HEK293 (cell line): ENCODE measurements around the gene NFIC.

ENCODE experiments used
- CTCF ChIA-PET: fragments of 350-600 bp; formaldehyde crosslinking; extraction: SDS; loops from one replicate; lab custom pipeline; 2021; ENCODE audit warnings: antibody characterized with exemption; lab: Yijun Ruan, JAX
- POLR2A ChIA-PET: fragments of 300-600 bp; formaldehyde crosslinking; extraction: SDS; loops from one replicate; lab custom pipeline; 2020; ENCODE audit warnings: antibody characterized with exemption, inconsistent platforms; lab: Yijun Ruan, JAX
- H3K27ac ChIP-seq: fragments of 200-500 bp; sonication (Bioruptor generic); 2 replicates; pipeline ENCODE4 v1.5.1; 2014; ENCODE audit warnings: low read depth, low read length, control low read depth, inconsistent platforms; ENCODE audit errors: extremely low read depth
- H3K36me3 ChIP-seq, 2 experiments: fragments of 200-500 bp in 1 of 2; sonication (Bioruptor generic) in 1 of 2; 1 replicate in 1 of 2; 2 replicates in 1 of 2; pipeline ENCODE4 v1.5.1; 2014 to 2017; ENCODE audit warnings: inconsistent platforms in 2 of 2, low read length in 2 of 2; ENCODE audit not compliant: control insufficient read depth in 2 of 2, insufficient read depth in 1 of 2
- H3K4me1 ChIP-seq: fragments of 200-500 bp; sonication (Bioruptor generic); 2 replicates; pipeline ENCODE4 v1.5.1; 2014; ENCODE audit warnings: mild to moderate bottlenecking, low read length, inconsistent platforms; ENCODE audit not compliant: control insufficient read depth, insufficient read depth
- H3K4me3 ChIP-seq: 2 replicates; pipeline ENCODE4 v1.5.1; 2011; ENCODE audit warnings: low read depth, mild to moderate bottlenecking, control low read depth, low read length, moderate library complexity
- H3K9me3 ChIP-seq: fragments of 200-500 bp; sonication (Bioruptor generic); 2 replicates; pipeline ENCODE4 v1.5.1; 2014; ENCODE audit warnings: low read depth, low read length, inconsistent platforms; ENCODE audit not compliant: control insufficient read depth, insufficient read depth
- HOXD13 ChIP-seq: sonication (generic); formaldehyde crosslinking; IDR thresholded peaks from 2 replicates; pipeline ENCODE4 v1.8.0; 2022; ENCODE audit warnings: missing genetic modification reagents, borderline replicate concordance
- KLF1 ChIP-seq: fragments of 450-650 bp; formaldehyde crosslinking; IDR thresholded peaks from 2 replicates; pipeline ENCODE4 v1.5.1; 2016; ENCODE audit warnings: missing biosample characterization, missing genetic modification characterization
- MZF1 ChIP-seq: fragments of 450-650 bp; formaldehyde crosslinking; IDR thresholded peaks from 2 replicates; pipeline ENCODE4 v1.5.1; 2017; ENCODE audit warnings: missing biosample characterization, missing genetic modification characterization, borderline replicate concordance
- RBAK ChIP-seq: fragments of 450-650 bp; formaldehyde crosslinking; IDR thresholded peaks from 2 replicates; pipeline ENCODE4 v1.5.1; 2016; ENCODE audit warnings: missing biosample characterization, missing genetic modification characterization
- ZBTB1 ChIP-seq: fragments of 450-650 bp; formaldehyde crosslinking; IDR thresholded peaks from 2 replicates; pipeline ENCODE4 v1.5.1; 2016; ENCODE audit warnings: missing biosample characterization, missing genetic modification characterization
- ZBTB20 ChIP-seq: fragments of 450-650 bp; formaldehyde crosslinking; IDR thresholded peaks from 2 replicates; pipeline ENCODE4 v1.5.1; 2016; ENCODE audit warnings: missing biosample characterization, missing genetic modification characterization
- ZFHX2 ChIP-seq: fragments of 450-650 bp; formaldehyde crosslinking; conservative IDR thresholded peaks from 2 replicates; pipeline ENCODE4 v1.5.1; 2016; ENCODE audit warnings: missing biosample characterization, missing genetic modification characterization
- ZNF10 ChIP-seq: fragments of 450-650 bp; formaldehyde crosslinking; IDR thresholded peaks from 2 replicates; pipeline ENCODE4 v1.5.1; 2017; ENCODE audit warnings: missing biosample characterization, missing genetic modification characterization
- ZNF140 ChIP-seq: fragments of 450-650 bp; formaldehyde crosslinking; IDR thresholded peaks from 2 replicates; pipeline ENCODE4 v1.5.1; 2016; ENCODE audit warnings: missing biosample characterization, missing genetic modification characterization
- ZNF2 ChIP-seq: fragments of 450-650 bp; formaldehyde crosslinking; IDR thresholded peaks from 2 replicates; pipeline ENCODE4 v1.5.1; 2016; ENCODE audit warnings: missing biosample characterization, missing genetic modification characterization
- ZNF239 ChIP-seq: fragments of 450-650 bp; formaldehyde crosslinking; IDR thresholded peaks from 2 replicates; pipeline ENCODE4 v1.5.1; 2016; ENCODE audit warnings: missing biosample characterization, missing genetic modification characterization
- ZNF707 ChIP-seq: fragments of 450-650 bp; formaldehyde crosslinking; IDR thresholded peaks from 2 replicates; pipeline ENCODE4 v1.5.1; 2016; ENCODE audit warnings: missing biosample characterization, missing genetic modification characterization
- ZNF830 ChIP-seq: fragments of 450-650 bp; IDR thresholded peaks from 2 replicates; pipeline ENCODE4 v1.5.0; 2018; ENCODE audit warnings: missing biosample characterization, missing genetic modification characterization, low read depth, mild to moderate bottlenecking, moderate library complexity
- ZSCAN16 ChIP-seq: fragments of 450-650 bp; formaldehyde crosslinking; IDR thresholded peaks from 2 replicates; pipeline ENCODE4 v1.5.1; 2016; ENCODE audit warnings: missing biosample characterization, missing genetic modification characterization
- TF ChIP-seq, protein P1 (sequence below): fragments of 450-650 bp; formaldehyde crosslinking; IDR thresholded peaks from 2 replicates; pipeline ENCODE4 v1.5.1; 2016; ENCODE audit warnings: missing biosample characterization, missing genetic modification characterization
- TF ChIP-seq, protein P2 (sequence below): fragments of 450-650 bp; formaldehyde crosslinking; IDR thresholded peaks from 2 replicates; pipeline ENCODE4 v1.5.1; 2016; ENCODE audit warnings: missing biosample characterization, missing genetic modification characterization
- TF ChIP-seq, protein P3 (sequence below): fragments of 450-650 bp; formaldehyde crosslinking; IDR thresholded peaks from 2 replicates; pipeline ENCODE4 v1.5.1; 2016; ENCODE audit warnings: missing biosample characterization, missing genetic modification characterization, borderline replicate concordance
- TF ChIP-seq, protein P4 (sequence below): fragments of 450-650 bp; formaldehyde crosslinking; IDR thresholded peaks from 2 replicates; pipeline ENCODE4 v1.5.1; 2016; ENCODE audit warnings: missing biosample characterization, missing genetic modification characterization
- TF ChIP-seq, protein P5 (sequence below): fragments of 450-650 bp; formaldehyde crosslinking; IDR thresholded peaks from 2 replicates; pipeline ENCODE4 v1.5.1; 2016; ENCODE audit warnings: missing biosample characterization, missing genetic modification characterization, low read depth
- TF ChIP-seq, protein P6 (sequence below): fragments of 450-650 bp; formaldehyde crosslinking; IDR thresholded peaks from 2 replicates; pipeline ENCODE4 v1.5.1; 2017; ENCODE audit warnings: missing biosample characterization, missing genetic modification characterization

The NFIC gene

DNA sequence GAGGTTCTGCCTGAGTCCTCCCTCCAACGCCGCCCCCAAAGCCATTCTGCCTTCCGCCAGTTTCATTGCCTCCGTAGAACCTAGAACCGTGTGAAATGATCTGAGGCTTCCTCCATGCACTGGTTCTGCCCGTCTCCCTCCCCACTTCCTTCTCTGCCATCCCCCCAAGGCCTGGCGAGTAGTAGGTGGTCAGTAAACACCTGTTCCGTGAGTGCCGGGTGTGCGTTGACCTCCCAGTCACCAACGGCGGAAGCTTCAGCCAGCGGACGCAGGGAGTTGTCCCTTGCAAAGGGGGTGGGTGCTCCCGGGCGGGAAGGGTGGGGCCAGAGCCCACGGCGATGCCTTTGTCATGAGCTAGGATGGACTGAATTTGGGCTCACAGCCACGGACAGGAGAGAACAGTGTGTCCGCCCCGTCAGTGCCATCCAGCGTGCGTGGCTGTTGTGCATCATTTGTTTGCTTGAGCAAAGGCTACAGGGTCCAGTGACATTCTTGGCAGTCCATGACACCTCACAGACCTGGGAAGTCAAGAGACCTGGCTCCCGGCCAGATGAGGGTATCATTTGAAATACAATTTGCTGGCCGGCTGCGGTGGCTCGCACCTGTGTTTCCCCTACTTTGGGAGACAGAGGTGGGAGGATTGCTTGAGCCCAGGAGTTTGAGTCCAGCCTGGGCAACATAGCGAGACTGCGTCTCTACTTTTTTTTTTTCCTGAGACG, 43.1 kb downstream of the NFIC start:
- Histone ChIP-seq H3K4me3 (no peak overlapping the region), H3K27ac (no peak overlapping the region), H3K36me3 (no peaks in the 10 kb centered on the region; a peak in 1 of 3 replicates), H3K9me3 (no peaks in the 10 kb centered on the region), H3K4me1 (no peaks in the 10 kb centered on the region)
- no peak for TF ChIP-seq RBAK (tag by site-specific recombination)
- TF ChIP-seq, protein P1, sequence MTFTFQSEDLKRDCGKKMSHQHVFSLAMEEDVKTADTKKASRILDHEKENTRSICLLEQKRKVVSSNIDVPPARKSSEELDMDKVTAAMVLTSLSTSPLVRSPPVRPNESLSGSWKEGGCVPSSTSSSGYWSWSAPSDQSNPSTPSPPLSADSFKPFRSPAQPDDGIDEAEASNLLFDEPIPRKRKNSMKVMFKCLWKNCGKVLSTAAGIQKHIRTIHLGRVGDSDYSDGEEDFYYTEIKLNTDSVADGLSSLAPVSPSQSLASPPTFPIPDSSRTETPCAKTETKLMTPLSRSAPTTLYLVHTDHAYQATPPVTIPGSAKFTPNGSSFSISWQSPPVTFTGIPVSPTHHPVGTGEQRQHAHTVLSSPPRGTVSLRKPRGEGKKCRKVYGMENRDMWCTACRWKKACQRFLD (tag by site-specific recombination): no peak
- TF ChIP-seq ZSCAN16 (tag by site-specific recombination): no peak
- TF ChIP-seq MZF1 (tag by site-specific recombination): no peak
- TF ChIP-seq ZNF830 (tag by site-specific recombination): no peak
- no peak for TF ChIP-seq ZBTB1 (tag by site-specific recombination)
- TF ChIP-seq KLF1: peak; percentile 67
- TF ChIP-seq, protein P2, sequence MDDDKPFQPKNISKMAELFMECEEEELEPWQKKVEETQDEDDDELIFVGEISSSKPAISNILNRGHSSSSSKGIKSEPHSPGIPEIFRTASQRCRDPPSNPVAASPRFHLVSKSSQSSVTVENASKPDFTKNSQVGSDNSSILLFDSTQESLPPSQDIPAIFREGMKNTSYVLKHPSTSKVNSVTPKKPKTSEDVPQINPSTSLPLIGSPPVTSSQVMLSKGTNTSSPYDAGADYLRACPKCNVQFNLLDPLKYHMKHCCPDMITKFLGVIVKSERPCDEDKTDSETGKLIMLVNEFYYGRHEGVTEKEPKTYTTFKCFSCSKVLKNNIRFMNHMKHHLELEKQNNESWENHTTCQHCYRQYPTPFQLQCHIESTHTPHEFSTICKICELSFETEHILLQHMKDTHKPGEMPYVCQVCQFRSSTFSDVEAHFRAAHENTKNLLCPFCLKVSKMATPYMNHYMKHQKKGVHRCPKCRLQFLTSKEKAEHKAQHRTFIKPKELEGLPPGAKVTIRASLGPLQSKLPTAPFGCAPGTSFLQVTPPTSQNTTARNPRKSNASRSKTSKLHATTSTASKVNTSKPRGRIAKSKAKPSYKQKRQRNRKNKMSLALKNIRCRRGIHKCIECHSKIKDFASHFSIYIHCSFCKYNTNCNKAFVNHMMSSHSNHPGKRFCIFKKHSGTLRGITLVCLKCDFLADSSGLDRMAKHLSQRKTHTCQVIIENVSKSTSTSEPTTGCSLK (tag by site-specific recombination): no peak
- no peak for TF ChIP-seq ZNF707
- ChIA-PET POLR2A (no interaction called here), CTCF (interaction anchor here (0.5 to 1.8 kb wide), 5 partner anchors 11 to 85 kb away, joined by 3 to 5 read pairs (median 4); no protein-coding TSS in a partner anchor)

DNA sequence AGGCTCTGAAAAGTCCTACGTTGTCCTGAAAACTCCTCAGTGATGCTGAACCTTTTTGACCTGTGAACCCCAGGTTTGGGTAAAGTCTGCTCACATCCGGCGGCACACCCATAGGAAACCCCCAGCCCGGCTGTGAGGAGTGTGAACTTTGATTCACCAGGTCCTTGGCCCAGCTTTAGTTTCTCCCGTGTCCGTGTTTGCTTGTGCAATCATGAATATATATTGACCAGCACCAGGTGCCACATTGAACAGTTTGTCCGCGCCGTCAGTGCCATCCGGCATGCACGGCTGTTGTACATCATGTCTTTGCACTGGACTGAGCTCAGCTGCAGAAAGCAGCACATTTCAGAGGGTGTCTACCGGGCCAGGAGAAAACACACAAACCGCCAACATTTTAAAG, 45.3 kb downstream of the NFIC start:
- POLR2A ChIA-PET: no interaction called here
- TF ChIP-seq ZNF2 (tag by site-specific recombination): no peak
- no peak for TF ChIP-seq ZNF10 (tag by site-specific recombination)
- TF ChIP-seq ZBTB20: no peak
- TF ChIP-seq, protein P3, sequence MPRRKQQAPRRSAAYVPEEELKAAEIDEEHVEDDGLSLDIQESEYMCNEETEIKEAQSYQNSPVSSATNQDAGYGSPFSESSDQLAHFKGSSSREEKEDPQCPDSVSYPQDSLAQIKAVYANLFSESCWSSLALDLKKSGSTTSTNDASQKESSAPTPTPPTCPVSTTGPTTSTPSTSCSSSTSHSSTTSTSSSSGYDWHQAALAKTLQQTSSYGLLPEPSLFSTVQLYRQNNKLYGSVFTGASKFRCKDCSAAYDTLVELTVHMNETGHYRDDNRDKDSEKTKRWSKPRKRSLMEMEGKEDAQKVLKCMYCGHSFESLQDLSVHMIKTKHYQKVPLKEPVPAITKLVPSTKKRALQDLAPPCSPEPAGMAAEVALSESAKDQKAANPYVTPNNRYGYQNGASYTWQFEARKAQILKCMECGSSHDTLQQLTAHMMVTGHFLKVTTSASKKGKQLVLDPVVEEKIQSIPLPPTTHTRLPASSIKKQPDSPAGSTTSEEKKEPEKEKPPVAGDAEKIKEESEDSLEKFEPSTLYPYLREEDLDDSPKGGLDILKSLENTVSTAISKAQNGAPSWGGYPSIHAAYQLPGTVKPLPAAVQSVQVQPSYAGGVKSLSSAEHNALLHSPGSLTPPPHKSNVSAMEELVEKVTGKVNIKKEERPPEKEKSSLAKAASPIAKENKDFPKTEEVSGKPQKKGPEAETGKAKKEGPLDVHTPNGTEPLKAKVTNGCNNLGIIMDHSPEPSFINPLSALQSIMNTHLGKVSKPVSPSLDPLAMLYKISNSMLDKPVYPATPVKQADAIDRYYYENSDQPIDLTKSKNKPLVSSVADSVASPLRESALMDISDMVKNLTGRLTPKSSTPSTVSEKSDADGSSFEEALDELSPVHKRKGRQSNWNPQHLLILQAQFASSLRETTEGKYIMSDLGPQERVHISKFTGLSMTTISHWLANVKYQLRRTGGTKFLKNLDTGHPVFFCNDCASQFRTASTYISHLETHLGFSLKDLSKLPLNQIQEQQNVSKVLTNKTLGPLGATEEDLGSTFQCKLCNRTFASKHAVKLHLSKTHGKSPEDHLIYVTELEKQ (tag by site-specific recombination): no peak
- no peak for TF ChIP-seq HOXD13 (CRISPR knock-in tag)
- no peak for TF ChIP-seq ZFHX2
- TF ChIP-seq ZNF140: no peak
- TF ChIP-seq, protein P4, sequence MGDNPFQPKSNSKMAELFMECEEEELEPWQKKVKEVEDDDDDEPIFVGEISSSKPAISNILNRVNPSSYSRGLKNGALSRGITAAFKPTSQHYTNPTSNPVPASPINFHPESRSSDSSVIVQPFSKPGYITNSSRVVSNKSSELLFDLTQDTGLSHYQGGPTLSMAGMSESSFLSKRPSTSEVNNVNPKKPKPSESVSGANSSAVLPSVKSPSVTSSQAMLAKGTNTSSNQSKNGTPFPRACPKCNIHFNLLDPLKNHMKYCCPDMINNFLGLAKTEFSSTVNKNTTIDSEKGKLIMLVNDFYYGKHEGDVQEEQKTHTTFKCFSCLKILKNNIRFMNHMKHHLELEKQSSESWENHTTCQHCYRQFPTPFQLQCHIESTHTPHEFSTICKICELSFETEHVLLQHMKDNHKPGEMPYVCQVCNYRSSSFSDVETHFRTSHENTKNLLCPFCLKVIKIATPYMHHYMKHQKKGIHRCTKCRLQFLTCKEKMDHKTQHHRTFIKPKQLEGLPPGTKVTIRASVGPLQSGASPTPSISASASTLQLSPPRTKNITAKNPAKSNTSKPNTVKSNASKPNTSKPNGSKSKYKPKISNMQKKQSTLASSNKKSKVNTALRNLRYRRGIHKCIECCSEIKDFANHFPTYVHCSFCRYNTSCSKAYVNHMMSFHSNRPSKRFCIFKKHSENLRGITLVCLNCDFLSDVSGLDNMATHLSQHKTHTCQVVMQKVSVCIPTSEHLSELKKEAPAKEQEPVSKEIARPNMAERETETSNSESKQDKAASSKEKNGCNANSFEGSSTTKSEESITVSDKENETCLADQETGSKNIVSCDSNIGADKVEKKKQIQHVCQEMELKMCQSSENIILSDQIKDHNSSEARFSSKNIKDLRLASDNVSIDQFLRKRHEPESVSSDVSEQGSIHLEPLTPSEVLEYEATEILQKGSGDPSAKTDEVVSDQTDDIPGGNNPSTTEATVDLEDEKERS (tag by site-specific recombination): no peak
- TF ChIP-seq, protein P5, sequence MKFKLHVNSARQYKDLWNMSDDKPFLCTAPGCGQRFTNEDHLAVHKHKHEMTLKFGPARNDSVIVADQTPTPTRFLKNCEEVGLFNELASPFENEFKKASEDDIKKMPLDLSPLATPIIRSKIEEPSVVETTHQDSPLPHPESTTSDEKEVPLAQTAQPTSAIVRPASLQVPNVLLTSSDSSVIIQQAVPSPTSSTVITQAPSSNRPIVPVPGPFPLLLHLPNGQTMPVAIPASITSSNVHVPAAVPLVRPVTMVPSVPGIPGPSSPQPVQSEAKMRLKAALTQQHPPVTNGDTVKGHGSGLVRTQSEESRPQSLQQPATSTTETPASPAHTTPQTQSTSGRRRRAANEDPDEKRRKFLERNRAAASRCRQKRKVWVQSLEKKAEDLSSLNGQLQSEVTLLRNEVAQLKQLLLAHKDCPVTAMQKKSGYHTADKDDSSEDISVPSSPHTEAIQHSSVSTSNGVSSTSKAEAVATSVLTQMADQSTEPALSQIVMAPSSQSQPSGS (tag by site-specific recombination): no peak
- TF ChIP-seq, protein P6, sequence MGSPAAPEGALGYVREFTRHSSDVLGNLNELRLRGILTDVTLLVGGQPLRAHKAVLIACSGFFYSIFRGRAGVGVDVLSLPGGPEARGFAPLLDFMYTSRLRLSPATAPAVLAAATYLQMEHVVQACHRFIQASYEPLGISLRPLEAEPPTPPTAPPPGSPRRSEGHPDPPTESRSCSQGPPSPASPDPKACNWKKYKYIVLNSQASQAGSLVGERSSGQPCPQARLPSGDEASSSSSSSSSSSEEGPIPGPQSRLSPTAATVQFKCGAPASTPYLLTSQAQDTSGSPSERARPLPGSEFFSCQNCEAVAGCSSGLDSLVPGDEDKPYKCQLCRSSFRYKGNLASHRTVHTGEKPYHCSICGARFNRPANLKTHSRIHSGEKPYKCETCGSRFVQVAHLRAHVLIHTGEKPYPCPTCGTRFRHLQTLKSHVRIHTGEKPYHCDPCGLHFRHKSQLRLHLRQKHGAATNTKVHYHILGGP (tag by site-specific recombination): no peak
- TF ChIP-seq ZNF239: no peak
- TF ChIP-seq, all 188 proteins: peak for 0
- CTCF ChIA-PET: interaction anchor here (0.5 to 2.2 kb wide), 3 partner anchors 18 to 163 kb away, joined by 3 to 12 read pairs (median 3); no protein-coding TSS in a partner anchor

More for the DNA sequence above, 45.3 kb downstream of the NFIC start:
- Histone ChIP-seq H3K4me3 (no peak overlapping the region), H3K27ac (no peak overlapping the region), H3K4me1 (no peaks in the 10 kb centered on the region), H3K9me3 (no peaks in the 10 kb centered on the region), H3K36me3 (no peaks in the 10 kb centered on the region; a peak in 1 of 3 replicates)
